ENCODE measurements around the gene DLX3.

Gene DLX3

DNA sequence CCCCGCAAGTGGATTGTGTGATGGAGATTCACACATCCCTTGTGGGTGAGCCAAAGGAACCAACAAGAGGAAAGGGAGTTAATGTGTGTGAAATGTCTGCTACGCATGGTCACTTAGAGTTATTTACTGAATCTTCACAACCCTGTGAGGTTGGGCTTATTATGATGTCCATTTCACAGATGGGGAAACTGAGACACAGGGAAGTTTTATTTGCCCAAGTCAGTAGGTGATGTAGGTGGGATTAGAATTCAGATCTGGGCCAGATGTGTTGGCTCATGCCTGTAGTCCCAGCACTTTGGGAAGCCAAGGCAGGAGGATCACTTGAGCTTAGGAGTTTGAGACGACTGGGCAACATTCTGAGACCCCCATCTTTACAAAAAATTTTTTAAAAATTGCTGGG, 37.7 kb downstream of the DLX3 start:
- no peak for DNase-seq (ENCODE audit: low spot score)

DNA sequence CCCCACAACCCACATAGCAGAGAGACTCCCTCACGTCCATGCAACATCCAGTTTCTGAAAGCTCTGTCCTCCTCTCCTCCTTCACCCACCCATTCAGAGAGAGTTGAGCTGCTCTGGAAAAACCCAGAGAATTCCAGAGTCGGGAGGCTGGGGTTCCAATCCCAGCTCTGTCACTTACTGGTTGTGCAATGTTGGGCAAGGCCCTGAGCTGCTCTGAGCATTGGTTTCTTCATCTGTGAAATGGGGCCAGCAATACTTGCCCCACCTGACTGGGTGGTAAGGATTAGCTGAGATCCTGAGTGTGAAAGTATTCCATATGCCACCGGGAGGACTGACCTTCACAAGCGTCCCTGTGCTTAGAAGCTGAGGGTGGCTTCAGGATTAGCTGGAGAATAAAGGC, 38.2 kb downstream of the DLX3 start:
- DNase-seq (ENCODE audit: low spot score): no peak

DNA sequence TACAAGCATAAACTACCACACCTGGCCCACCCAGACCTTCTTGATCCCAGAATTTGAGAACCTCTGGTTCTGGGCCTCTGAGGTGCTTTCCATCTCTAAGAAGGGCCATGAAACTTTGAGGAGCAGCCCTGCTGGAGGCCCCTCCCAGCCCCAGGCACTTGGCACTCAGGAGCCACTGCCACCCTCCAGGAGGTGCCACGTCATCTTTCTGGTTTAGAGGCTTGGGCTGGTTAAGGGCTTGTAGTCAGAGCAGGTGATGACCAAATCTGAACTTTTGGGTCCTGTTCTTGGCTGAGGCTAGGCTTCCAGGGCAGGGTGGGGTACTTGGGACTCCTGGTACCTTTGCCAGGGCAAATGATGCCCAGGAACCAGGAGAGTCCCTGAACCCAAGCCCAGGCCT, 39.9 kb downstream of the DLX3 start:
- DNase-seq (ENCODE audit: low spot score): no peak

- no peak for DNase-seq (ENCODE audit: low spot score)
Observed at GRCh38 chr17:49952912-49953497, 42.0 kb downstream of the DLX3 start.

DNA sequence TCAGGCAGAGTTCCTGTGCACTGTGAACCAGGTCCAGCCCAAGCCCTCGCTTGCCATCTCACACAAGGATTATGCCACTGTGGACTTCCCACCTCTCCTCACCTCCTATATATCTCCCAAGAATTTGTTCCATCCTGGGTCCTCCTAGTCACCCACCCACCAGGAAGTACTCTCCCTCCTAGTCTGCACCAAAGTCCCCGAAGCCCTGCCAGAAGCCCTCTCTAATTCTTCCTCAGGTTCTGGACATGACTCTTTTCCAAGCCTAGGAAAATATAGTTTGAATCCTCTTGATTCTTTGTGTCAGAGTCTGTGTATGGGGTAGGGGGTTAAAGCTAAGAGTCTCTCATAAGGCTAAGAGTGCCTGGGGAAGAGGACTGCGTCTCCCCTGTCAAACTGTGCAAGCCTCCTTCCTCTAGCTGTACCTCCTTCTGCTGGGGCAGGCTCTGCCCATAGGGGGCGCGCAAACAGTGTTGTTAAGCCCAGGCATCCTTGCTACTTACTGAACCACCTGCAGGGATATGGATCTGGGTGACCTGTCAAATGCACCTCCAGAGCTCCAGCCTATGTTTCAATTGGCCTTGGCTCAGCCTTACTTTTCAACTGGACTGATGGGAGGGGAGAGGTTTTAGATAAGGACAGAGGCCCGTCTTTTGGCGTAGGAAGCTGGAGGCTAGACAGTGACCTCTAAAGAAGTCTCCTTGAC, 42.7 kb downstream of the DLX3 start:
- peak; percentile 83 for DNase-seq (ENCODE audit: low spot score)

- DNase-seq (ENCODE audit: low spot score): no peak
Observed at GRCh38 chr17:49951362-49952082, 43.5 kb downstream of the DLX3 start.

DNA sequence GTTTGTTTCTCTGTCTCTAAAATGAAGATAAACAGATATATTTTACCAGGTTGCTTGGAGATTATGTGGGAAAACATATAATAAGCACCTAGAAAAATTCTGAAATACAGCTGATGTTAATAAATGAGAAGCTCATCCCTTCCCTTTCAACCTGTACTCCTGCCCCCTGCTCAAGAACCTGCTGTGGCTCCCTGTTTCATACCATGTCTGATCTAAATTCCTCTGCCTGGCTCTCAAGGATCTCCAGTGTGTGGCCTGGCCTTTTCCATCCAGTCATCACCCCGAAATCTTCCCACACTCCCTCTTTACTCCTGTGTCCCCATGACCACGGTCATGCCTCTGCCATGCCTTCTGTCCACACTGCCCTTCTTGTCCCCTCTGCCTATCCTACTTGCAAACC, 45.4 kb downstream of the DLX3 start:
- DNase-seq (ENCODE audit: low spot score): no peak

- DNase-seq (ENCODE audit: low spot score): no peak
Observed at GRCh38 chr17:49946964-49947584, 48.0 kb downstream of the DLX3 start.

DNA sequence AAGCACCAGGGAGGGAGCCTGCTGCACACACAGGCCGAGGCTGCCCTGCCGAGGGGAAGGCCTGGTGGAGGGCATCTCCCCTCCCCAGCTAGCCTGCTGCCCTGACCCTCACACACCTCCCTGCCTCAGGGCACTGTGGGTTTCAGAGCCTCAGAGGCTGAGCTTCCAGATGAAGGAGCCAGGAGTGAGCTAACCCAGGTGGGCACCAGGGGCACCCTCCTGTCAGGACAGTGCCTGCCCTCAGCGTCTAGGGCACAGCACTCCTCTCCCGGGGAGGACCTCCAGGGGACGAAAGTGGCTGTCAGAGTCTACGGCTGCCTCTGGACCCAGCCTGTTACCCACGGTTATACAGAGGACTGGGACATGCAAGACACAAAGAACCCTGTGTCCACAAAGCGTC, 48.8 kb downstream of the DLX3 start:
- DNase-seq (ENCODE audit: low spot score): no peak

GRCh38 chr17:49944273-49944870, 50.7 kb downstream of the DLX3 start:
- DNase-seq (ENCODE audit: low spot score): no peak

DNA sequence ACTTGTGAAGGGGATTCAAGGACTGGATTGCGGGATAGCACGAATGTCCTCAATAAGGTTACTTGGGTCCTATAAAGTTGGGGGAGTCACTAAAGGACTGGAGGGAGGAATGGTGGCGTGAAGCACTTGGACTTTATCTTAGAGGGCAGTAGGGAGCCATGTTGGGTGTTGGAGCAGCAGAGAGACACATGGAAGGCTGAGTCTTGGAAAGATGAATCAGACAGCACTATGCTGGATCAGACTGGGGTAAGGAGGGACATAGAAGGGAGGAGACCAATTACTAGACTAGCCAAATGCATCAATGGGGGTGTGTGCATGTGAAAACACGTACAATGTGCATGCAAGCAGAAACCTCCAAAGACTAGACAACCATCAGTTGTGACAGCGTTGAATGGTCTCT, 52.1 kb downstream of the DLX3 start:
- DNase-seq (ENCODE audit: low spot score): no peak

- DNase-seq (ENCODE audit: low spot score): no peak
Observed at GRCh38 chr17:49941427-49941826, 53.6 kb downstream of the DLX3 start.
